HUES64 (cell line): ENCODE results near the gene C18orf54.

Experiments used
- H3K27ac ChIP-seq: 2 replicates; pipeline ENCODE4 v1.7.0; 2013; ENCODE audit warnings: low read depth, low read length, inconsistent platforms
- H3K27me3 ChIP-seq: 2 replicates; pipeline ENCODE4 v1.6.1; 2013; ENCODE audit warnings: mild to moderate bottlenecking, low read length; ENCODE audit not compliant: insufficient read depth
- H3K36me3 ChIP-seq: 2 replicates; pipeline ENCODE4 v1.6.1; 2013; ENCODE audit warnings: mild to moderate bottlenecking, low read length; ENCODE audit not compliant: insufficient read depth
- H3K4me1 ChIP-seq: 2 replicates; pipeline ENCODE4 v1.6.1; 2013; ENCODE audit warnings: mild to moderate bottlenecking, low read length, moderate library complexity; ENCODE audit not compliant: insufficient read depth
- H3K4me3 ChIP-seq: 2 replicates; pipeline ENCODE4 v1.5.1; 2013; ENCODE audit warnings: mild to moderate bottlenecking, low read length, moderate library complexity
- H3K9ac ChIP-seq: 2 replicates; pipeline ENCODE4 v1.6.1; 2013; ENCODE audit warnings: mild to moderate bottlenecking, low read depth, low read length
- H3K9me3 ChIP-seq: 2 replicates; pipeline ENCODE4 v1.6.1; 2013; ENCODE audit warnings: low read depth, low read length; ENCODE audit not compliant: insufficient read depth
- WGBS: fragments of 150-250, 120-280 bp; methylation state at CpG from one replicate; pipeline ENCODE4 v1.1.7; 2013; ENCODE audit warnings: missing lambda C conversion rate; 5-methylcytosine and 5-hydroxymethylcytosine counted together

C18orf54 gene

DNA sequence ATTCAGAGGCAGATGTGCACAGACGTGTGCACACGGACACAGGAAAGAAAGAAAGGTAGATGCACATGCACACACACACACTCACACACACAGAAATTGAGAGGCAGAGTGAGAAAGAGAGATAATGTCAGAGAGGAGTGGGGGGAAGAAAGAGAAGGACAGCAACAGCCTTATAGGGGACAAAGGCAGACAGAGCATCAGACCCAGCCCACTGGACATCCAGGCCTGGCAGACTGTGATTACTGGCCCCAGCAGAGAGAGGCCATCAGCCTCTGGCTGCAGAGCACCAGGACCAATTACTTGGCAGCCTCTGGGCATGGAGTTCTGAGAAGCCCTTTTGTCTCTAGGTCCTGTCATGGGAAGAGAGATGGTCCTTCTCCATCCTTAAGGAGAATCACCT lies 66.1 kb downstream of the C18orf54 start:
- Histone ChIP-seq H3K9me3 (no peaks in the 10 kb centered on the region), H3K36me3 (no peaks in the 10 kb centered on the region), H3K27ac (no peak overlapping the region), H3K4me1 (0 out of 2 replicates have a peak, but pooled peaks cover 3% of the 10 kb centered on the region), H3K4me3 (no peak overlapping the region), H3K27me3 (no peaks in the 10 kb centered on the region), H3K9ac (no peak overlapping the region)
- WGBS = no CpG with 5 or more reads among the region's 2 CpGs

GRCh38 chr18:54426085-54426665 lies 68.5 kb downstream of the C18orf54 start:
- Histone ChIP-seq H3K4me1 (0 out of 2 replicates have a peak, but pooled peaks cover 3% of the 10 kb centered on the region), H3K4me3 (no peak overlapping the region), H3K27me3 (no peaks in the 10 kb centered on the region), H3K9ac (no peak overlapping the region), H3K36me3 (no peaks in the 10 kb centered on the region), H3K27ac (no peak overlapping the region), H3K9me3 (no peaks in the 10 kb centered on the region)
- 97% methylated on average over 2 of the region's 2 CpGs for WGBS
